ENCODE results near the gene TBKBP1.
"Not testable (repeated sequence)": the region's sequence is repeated elsewhere in the genome, so short reads cannot be mapped to it uniquely, and the experiment has no call there.

Gene TBKBP1

DNA sequence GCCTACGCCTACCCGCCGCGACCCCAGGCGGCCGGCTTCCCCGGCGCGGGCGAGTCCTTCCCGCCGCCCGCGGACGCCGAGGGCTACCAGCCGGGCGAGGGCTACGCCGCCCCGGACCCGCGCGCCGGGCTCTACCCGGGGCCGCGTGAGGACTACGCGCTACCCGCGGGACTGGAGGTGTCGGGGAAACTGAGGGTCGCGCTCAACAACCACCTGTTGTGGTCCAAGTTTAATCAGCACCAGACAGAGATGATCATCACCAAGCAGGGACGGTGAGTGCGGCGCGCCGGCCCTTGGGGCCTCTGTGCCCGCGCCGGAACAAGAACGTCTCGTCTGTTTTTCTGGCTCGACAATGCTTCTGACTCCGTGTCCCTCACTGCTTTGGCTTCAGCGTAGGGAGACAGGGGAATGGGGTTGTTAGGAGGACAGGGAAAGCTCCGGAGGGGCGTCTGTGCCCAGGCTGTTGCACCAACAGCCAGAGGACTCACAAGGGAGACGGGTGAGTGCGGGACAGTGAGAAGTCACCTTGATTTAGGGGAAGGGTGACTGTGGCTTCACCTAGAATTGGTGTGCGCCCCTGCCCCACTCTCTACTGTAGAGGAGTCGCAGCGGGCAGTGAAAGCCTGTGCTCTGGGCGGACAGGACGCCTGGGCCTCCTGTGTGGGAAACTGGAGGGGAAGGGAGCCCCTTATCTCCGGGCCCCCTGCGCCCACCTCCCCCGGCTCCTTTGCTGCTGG is 39.9 kb downstream of the TBKBP1 start:
- no peak for FAIRE-seq

DNA sequence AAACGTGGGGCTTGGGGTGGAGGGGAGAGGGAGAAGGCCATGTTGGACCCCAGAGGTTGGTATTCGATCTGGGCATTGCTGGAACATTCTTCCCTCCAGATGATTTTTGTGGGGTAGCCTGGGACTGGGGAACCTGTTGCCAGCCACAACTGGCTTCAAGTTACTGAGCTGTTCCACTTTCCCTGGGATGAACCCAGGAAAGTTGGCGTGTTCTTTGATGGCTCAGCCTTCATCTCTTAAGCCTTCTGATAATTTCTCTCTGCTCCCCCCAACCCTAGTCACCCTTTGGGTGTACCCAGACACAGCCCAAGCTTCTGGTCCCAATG is 41.1 kb downstream of the TBKBP1 start:
- FAIRE-seq, result no peak

DNA sequence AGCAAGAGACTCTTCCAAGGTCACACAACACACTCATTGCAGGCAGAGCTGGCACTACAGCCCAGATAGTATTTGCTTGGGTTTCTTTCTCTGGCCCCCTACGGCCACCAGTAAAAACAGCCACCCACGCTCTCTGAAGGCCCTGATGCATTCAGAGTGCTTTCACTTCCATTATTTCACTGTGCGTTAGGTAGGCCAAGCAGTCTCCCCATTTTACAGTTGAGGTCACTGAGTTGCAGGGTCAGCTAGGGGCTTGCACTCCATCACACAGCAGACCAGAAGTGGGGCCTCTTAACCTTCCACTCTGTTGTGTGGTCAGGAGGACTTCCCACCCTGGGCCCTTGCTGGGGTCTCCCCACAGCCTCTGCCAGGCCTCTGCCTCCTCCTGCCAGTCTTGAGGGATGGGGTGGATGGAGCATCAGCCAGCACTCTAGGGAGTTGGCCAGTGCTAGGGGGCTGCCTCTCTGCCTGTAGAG is 41.6 kb downstream of the TBKBP1 start:
- FAIRE-seq, result no peak

DNA sequence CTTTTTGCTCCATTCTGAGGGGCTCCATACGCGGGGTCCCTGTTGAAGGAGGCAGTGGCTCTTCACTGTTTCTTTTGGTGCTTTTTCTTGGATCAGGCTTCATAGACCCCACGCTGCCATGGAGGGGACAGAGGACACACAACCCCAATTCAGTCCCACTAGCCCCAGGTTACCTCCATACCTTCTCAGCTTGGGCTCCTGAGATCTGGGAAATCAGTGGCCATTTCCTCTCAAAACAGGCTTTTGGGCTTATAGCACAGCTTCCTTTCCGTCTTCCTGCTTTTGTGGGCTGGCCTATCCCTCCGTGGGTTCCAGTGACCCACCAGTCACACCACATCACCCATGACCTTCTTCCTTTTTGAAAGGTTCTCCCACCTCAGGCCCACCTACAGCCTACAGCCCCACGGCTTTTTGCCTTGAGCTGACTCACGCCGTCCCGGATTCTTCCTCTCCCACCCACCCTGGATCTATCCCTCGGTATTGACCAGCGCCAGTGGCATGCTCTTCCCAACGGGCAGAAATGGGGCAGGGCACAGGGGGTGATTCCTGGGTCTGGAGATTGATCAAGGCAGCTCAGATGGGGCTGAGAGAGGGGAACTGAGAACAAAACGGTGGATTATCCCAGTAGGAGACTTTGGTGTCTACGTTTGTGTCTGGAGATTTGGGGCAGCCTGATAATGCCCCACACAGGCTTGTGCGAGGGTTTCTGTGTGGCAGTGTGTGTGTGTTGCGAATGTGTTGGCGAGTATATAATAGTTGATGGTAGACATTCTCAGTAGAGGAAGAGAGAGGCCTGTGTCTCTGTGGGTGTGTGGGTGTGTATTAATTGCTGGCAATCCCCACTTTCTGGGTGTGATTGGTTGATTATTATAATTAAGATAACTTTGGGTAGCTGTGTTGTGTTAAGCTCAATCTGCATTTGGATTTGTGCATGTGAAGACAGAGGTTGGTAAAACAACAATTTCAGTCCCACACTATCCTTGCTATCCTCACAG is 42.8 kb downstream of the TBKBP1 start:
- no peak for FAIRE-seq

DNA sequence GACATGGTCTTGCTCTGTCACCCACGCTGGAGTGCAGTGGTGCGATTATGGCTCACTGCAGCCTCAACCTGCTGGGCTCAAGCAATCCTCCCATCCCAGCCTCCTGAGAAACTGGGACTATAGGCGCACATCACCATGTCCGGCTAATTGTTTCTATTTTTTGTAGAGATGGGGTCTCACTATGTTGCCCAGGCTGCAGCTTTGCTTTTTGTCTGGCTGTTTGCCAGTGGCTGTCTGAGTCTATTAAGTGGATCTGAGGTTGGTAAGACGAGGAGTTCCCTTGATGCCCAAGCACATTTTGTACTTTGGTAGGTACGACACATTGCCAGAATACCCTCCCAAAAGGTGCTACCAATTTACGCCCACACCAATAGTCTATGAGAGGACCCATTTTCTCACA is 44.2 kb downstream of the TBKBP1 start:
- FAIRE-seq, result no peak

DNA sequence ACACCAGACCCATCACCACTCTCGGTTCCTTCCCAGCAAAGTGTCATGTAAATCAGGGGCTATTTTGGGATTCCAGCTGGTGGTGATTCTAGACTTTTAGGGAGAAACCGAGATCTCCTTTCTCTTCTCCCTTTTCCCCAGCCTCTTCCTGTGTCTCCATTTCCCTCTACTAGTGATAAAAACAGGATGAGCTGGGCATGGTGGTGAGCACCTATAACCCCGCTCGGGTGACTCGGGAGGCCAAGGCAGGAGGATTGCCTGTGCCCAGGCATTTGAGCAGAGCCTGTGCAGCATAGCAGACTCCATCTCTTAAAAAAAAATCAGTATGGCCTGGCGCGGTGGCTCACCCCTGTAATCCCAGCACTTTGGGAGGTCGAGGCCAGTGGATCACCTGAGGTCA is 45.2 kb downstream of the TBKBP1 start:
- FAIRE-seq, result no peak

DNA sequence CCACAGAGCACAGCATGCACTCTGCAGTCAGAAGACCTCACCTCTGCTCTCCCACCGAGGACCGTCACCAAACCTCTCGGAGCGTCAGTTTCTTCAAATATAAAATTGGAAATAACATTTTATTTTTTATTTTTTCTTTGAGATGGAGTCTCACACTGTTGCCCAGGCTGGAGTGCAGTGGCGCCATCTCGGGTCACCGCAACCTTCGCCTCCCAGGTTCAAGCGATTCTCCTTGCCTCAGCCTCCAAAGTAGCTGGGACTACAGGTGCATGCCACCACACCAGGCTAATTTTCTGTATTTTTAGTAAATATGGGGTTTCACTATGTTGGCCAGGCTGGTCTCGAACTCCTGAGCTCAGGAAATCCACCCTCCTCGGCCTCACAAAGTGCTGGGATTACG is 46.0 kb downstream of the TBKBP1 start:
- not testable (repeated sequence) for FAIRE-seq

DNA sequence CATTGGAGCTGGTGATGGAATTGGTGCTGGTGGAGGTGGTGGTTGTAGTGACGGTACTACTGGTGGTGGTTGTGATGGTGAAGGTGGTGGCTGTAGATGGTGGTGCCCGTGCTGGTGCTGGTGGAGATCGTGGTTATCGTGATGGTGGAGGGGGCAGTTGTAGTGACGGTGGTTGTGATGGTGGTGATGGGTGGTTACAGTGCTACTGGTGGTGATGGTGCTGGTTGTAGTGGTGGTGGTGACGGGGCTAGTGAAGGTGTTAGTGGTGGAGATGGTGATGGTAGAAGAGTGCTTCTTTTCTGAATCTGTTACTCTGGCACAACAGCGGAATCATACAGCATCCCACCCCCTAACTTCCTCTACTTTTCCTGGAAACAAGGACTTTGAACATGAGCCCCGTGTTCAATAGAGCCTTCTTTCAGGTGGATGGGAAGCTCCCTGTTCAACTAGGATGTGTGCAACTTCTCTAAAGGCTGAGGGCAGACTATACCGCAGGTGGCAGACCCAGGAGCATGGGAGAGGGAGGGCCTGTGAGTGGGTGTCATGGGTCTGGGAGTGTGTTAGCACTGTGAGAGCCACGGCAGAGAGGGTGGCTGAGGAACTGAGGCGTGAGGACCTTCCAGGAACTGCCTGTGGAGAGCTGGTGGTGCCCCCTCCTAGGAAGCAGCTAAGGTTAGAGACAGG is 47.3 kb downstream of the TBKBP1 start:
- FAIRE-seq, result no peak

DNA sequence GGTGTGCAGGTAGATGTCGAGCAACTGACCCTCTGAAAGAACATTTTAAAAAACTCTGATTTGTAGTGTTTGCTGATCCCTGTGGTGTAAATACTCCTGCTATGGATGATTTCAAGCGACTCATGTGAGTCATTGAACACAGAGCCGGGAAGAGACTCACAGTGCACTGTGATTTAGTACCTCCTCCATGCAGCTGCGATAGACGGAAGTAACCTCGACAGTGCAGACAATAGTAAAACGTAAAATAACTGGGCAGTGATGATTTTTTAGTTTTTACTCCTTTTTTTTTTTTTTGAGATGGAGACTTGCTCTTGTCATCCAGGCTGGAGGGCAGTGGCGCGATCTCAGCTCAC is 47.8 kb downstream of the TBKBP1 start:
- FAIRE-seq, result no peak

DNA sequence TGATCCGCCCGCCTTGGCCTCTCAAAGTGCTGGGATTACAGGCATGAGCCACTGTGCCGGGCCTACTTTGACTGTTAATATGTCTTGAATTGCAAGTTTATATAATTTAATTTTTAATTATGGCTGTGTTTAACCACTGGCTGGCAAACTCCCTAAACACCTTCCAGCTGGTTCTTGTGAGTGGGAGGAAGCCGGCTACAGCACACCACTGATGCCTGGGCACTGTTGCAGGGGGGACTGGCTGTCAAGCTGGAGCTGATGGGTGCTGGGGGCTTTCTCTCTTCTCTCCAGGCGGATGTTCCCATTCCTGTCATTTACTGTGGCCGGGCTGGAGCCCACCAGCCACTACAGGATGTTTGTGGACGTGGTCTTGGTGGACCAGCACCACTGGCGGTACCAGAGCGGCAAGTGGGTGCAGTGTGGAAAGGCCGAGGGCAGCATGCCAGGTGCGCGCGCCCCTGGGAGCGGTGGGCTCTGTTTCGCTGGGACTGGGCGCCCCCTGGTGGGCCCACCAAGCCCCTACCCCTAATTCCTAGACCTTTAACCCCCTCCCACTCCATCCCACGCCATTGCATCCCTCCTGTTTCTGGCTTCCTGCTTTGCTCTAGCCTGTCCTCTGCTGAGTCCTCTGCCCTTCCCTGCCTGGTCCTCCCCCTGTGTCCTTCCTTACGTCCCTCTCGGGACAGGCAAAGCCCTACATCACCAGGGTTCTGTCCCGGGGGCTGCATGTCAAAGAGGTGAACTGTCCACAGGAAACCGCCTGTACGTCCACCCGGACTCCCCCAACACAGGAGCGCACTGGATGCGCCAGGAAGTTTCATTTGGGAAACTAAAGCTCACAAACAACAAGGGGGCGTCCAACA is 48.6 kb downstream of the TBKBP1 start:
- no peak for FAIRE-seq

DNA sequence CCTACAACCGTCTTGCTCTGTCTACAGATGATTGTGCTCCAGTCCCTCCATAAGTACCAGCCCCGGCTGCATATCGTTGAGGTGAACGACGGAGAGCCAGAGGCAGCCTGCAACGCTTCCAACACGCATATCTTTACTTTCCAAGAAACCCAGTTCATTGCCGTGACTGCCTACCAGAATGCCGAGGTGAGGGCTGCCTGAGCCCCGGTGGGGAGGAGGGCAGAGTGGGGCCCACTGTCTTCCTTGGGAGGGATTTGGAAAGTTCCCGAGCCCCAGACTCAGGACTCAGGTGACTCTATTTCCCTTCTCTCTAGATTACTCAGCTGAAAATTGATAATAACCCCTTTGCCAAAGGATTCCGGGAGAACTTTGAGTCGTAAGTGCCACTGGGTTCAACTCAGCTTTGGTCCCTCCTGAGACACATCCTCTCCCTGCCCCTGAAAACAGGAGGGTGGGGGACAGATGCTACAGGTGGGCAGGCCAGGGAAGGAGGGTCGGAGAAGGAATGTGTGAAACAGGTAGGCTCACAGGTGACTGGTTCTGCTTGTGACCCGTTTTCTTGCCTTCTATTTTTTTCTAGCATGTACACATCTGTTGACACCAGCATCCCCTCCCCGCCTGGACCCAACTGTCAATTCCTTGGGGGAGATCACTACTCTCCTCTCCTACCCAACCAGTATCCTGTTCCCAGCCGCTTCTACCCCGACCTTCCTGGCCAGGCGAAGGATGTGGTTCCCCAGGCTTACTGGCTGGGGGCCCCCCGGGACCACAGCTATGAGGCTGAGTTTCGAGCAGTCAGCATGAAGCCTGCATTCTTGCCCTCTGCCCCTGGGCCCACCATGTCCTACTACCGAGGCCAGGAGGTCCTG is 50.4 kb downstream of the TBKBP1 start:
- FAIRE-seq, result no peak

DNA sequence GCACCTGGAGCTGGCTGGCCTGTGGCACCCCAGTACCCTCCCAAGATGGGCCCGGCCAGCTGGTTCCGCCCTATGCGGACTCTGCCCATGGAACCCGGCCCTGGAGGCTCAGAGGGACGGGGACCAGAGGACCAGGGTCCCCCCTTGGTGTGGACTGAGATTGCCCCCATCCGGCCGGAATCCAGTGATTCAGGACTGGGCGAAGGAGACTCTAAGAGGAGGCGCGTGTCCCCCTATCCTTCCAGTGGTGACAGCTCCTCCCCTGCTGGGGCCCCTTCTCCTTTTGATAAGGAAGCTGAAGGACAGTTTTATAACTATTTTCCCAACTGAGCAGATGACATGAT is 51.0 kb downstream of the TBKBP1 start:
- FAIRE-seq, result no peak

DNA sequence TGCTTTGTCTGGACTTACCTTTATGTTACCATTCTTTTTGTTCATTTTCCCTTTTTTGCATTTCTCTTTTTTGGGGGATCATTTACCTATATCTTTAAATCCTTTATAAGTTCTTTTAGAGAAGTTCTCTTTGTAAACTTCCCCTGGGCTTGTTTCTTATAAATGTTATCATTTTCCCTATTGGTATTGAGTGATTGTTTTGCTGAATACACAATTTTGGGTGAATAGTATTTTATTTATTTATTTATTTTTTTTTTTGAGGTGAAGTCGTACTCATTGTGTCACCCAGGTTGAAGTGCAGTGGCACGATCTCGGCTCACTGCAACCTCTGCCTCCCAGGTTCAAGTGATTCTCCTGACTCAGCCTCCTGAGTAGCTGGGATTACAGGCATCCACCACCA is 57.5 kb downstream of the TBKBP1 start:
- FAIRE-seq, result no peak

DNA sequence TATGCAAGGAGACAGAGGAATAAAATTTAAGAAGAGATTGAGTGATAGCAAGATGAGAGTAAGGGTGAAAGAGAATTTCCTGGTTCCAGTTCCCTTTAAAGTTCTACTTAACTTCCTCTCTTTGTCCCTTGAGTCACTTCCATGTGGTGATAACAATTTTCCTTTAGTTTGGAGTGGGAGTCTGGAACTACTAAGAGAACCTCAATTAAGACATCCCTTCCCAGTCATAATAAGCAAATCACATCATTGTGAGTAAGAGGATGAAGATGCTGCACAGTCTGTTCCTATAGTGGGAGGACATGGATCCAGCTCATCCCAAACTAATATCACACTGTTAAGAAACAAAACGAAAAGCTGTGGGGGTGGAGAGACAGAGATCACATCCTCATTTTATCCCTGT is 63.4 kb downstream of the TBKBP1 start:
- no peak for FAIRE-seq

DNA sequence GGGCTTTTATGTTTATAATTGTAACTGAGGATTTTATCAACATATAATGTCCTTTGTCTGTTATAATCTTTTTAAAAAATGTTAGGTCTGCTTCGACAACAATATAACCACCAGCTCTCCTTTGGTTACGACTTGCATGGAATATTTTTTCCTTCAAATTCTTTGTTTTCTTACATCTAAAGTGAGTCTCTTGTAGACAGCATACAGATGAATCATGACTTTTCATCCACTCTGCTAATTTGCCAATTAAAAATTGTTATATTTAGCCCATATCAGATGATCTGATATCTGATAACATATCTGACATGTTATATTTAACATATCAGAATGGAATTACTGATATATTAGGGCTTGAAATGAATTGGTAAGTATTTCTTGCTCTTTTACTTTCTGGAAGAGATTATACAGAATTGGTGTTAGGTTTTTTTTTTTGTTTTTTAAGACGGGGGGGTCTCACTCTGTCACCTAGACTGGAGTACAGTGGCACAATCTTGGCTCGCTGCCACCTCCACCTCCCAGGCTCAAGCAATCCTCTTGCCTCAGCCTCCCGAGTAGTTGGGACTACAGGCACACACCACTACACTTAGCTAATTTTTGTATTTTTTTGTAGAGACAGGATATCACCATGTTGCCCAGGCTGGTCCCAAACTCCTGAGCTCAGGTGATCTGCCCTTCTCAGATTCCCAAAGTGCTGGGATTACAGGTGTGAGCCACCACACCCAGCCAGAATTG is 66.6 kb downstream of the TBKBP1 start:
- FAIRE-seq, result no peak

All from colon (tissue), 2 donors.